Nucleus accumbens (tissue), 56 donors: ENCODE results near the gene CNTN4.

Experiments
- DNase-seq, 56 donors: peaks; one replicate each; lab custom pipeline; 2025; lab: John Stamatoyannopoulos, UW

Gene CNTN4

GRCh38 chr3:2656806-2657777 is 558.4 kb downstream of the CNTN4 start:
- no peak for DNase-seq

GRCh38 chr3:2657971-2658370 is 559.3 kb downstream of the CNTN4 start:
- no peak for DNase-seq

GRCh38 chr3:2659896-2660295 is 561.2 kb downstream of the CNTN4 start:
- DNase-seq, result no peak

GRCh38 chr3:2661078-2661477 is 562.4 kb downstream of the CNTN4 start:
- no peak for DNase-seq

DNA sequence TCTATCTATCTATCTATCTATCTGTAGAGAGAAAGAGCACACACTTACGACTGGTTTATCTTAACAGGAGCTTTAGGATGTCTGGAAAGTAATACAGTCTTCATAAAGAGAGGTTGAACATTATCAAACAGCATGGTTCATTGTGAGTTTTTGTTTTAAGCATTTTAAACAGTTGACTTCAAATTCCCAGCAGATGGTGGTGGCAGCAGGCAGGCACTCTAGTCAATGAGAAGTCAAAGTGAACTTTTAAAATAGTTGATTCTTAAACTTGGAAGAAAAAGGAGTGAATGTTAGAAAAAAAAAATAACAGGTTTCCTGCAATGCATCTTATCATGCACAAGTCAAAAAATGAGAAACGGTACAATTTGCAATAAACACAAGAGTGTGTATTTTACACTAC is 578.8 kb downstream of the CNTN4 start:
- no peak for DNase-seq

- DNase-seq, result no peak
Measured at GRCh38 chr3:2680236-2680635, 581.6 kb downstream of the CNTN4 start.

- DNase-seq, result no peak
Measured at GRCh38 chr3:2684046-2684445, 585.4 kb downstream of the CNTN4 start.

GRCh38 chr3:2686816-2687502 is 588.3 kb downstream of the CNTN4 start:
- no peak for DNase-seq

DNA sequence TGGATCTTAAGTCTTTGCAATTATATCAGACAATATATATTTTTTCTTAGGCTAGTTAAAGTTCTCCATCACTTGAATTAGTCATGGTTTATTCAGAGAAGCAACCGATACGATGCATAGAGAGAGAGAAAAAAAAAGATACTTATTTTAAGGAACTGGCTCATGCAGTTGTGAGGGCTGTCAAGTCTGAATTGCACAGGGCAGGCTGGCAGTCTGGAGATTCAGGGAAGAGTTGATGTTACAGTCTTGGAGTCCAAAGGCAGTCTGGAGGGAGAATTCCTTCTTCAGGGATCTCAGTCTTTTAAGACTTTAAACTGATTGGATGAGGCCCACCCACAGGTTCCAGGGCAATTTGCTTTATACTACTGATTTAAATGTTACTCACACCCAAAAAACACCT is 598.9 kb downstream of the CNTN4 start:
- DNase-seq, result no peak

GRCh38 chr3:2701471-2701870 is 602.8 kb downstream of the CNTN4 start:
- no peak for DNase-seq

GRCh38 chr3:2706144-2706835 is 607.6 kb downstream of the CNTN4 start:
- DNase-seq, result no peak

DNA sequence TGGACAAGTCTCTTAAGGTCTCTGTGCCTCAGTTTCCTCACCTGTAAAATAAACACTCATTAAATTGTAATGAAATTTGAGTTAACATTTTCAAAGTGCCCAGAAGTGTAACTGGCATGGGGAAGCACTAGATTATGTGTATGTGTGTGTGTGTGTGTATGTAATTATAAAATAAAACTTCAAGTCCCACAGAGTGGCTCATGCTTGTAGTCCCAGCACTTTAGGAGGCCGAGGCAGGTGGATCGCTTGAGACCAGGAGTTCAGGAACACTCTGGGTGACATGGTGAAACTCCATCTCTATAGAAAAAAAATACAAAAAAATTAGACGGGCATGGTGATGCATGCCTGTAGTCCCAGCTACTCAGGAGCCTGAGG is 608.2 kb downstream of the CNTN4 start:
- no peak for DNase-seq

DNA sequence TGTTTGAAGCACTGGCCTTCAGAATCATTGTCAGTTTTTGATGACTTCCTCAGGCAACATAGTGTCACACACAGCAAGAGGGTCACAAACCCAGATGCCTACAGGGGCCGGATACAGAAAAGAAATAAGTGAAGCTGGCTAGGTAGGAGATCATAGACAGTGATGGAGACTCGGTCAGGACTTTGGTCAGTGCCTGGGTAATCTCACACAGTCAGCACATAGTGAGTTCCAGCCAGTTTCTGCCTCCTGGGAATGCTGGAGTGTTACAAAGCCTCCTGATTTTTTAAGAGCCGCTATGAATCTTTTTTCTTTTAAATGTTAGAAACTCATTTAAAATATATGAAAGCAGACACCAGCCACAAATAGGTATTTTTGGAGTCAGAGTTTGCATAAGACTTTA is 612.4 kb downstream of the CNTN4 start:
- DNase-seq, result no peak

- no peak for DNase-seq
Measured at GRCh38 chr3:2713923-2714322, 615.3 kb downstream of the CNTN4 start.

GRCh38 chr3:2714834-2715233 is 616.2 kb downstream of the CNTN4 start:
- no peak for DNase-seq

DNA sequence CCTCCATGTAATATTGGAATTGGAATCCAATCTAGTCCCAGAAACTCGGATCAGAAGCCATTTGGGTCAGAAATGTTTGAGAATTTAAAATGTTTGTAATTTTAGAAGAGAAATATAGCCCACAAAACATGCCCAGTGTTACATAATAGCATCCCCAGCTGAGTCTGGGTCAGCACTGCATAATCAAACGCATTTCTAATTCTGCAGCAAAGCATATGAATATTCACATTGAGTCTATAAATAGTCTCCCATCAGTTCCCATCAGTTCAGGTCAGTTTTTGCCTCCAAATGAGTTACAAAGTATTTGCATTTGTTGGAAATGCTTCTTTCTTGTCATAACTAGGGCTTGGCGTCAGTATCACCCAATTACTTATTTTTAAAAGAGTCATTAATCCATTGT is 628.4 kb downstream of the CNTN4 start:
- DNase-seq, result no peak

GRCh38 chr3:2727610-2728318 is 629.1 kb downstream of the CNTN4 start:
- no peak for DNase-seq

DNA sequence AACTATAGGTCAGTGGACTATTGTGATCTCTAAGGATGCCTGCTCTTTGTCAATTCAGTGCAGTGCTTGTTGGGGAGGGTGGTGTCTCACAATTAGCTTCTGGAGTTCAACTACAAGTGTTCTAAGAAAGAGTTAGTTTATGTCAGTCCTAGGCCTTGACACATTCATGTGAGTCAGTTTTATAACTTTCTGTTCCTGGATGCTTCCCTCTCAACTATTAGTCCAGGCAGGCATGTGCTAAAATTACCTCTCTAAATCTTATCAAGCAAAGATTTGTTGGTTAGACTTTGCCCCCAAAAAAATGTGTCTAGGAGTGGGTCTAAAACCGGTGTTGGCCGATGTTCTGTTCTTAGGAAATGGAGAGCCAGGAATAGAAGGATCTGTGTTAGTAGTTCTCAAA is 633.2 kb downstream of the CNTN4 start:
- DNase-seq, result no peak

DNA sequence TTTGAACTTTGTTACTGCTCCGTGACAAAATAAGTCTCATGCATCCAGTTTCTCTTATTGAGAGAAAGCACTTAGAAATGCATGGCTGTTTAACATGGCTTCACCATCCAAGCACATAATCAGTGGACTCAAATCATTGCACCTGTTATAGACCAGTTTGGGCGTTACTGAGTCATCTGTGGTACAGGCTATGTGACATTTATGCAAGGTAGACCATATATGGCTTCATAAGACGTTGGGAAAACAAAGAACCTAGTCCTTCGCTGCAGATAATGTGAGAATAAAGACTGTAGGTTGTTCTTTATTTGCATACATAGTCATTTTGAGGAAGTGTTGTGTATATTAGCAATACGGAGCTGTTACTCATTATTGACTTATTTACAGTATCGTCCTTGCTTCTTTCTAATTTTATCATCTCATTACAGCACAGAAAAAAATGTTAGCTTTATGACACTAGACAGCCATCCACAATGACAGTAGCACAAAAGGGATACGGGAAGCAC is 636.8 kb downstream of the CNTN4 start:
- no peak for DNase-seq

DNA sequence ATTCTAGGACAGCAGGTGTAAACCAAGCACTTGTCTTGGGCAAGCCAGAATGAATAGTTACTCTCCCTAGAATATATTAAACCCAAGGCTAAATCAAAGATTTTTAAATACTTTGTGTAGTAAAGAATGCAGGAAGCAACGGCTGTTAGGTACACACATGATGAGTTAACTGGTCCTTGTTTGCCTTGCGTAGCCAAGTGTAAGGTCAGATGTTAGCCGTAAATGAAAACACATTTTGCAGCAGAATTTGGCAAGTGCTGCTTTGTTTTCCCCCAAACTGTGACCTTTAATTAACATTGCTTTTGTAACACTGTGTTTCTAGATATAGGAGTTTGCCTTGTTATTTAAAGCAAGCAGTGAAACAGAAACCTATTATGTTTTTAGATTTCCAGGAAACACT is 642.9 kb downstream of the CNTN4 start:
- DNase-seq, result no peak
